ENCODE data around the gene ACIN1.

Gene ACIN1

DNA sequence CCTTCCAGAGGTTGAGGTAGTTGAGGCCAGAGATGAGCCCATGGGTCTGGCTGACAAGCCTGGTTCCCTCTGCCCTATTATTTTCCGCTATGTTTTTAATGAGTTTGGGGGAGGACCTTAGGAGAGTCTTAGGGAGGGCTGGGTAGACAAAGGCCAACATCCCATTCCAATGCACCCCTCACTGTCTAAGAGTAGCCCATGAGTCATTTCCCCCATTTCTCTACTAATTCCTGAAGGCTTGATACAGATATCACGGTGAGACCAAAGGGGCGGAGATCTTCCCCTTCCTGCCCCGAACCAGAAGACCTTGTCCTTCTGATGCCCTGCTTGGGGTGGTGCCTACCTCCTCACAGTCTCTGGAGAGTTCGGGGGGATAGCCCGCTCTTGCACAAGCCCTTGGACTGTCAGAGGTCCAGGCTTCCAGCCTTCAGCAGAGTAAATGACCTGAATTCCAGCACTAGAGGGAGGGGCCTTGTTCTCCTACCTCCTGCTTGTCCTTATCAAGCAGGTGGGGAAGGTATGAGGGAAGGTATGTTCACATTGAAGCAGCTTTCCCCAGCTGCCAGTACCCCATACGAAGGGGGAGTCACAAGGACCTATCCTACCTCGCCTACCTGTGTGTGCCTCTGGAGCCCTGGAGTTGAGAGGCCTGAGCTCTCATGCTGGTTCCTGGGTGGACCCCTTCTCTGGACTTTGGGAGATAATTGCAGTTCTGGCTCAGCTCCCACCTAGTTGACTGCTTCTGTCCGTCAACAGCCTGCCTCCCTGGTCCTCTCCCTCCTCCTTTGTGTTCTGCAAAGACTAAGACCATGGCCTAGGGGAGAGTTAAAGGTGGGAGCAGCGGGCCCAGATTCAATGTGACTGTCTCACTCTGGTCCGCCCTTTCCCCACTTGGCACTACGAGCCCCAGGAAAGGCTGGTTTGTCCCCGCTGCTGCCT is 49.2 kb downstream of the ACIN1 start:
- TF ChIP-seq, protein P1, sequence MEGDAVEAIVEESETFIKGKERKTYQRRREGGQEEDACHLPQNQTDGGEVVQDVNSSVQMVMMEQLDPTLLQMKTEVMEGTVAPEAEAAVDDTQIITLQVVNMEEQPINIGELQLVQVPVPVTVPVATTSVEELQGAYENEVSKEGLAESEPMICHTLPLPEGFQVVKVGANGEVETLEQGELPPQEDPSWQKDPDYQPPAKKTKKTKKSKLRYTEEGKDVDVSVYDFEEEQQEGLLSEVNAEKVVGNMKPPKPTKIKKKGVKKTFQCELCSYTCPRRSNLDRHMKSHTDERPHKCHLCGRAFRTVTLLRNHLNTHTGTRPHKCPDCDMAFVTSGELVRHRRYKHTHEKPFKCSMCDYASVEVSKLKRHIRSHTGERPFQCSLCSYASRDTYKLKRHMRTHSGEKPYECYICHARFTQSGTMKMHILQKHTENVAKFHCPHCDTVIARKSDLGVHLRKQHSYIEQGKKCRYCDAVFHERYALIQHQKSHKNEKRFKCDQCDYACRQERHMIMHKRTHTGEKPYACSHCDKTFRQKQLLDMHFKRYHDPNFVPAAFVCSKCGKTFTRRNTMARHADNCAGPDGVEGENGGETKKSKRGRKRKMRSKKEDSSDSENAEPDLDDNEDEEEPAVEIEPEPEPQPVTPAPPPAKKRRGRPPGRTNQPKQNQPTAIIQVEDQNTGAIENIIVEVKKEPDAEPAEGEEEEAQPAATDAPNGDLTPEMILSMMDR (IDR thresholded peaks at IDR 0.05; ENCODE audit: insufficient read depth, low read length): no peak
- TF ChIP-seq, protein P2, sequence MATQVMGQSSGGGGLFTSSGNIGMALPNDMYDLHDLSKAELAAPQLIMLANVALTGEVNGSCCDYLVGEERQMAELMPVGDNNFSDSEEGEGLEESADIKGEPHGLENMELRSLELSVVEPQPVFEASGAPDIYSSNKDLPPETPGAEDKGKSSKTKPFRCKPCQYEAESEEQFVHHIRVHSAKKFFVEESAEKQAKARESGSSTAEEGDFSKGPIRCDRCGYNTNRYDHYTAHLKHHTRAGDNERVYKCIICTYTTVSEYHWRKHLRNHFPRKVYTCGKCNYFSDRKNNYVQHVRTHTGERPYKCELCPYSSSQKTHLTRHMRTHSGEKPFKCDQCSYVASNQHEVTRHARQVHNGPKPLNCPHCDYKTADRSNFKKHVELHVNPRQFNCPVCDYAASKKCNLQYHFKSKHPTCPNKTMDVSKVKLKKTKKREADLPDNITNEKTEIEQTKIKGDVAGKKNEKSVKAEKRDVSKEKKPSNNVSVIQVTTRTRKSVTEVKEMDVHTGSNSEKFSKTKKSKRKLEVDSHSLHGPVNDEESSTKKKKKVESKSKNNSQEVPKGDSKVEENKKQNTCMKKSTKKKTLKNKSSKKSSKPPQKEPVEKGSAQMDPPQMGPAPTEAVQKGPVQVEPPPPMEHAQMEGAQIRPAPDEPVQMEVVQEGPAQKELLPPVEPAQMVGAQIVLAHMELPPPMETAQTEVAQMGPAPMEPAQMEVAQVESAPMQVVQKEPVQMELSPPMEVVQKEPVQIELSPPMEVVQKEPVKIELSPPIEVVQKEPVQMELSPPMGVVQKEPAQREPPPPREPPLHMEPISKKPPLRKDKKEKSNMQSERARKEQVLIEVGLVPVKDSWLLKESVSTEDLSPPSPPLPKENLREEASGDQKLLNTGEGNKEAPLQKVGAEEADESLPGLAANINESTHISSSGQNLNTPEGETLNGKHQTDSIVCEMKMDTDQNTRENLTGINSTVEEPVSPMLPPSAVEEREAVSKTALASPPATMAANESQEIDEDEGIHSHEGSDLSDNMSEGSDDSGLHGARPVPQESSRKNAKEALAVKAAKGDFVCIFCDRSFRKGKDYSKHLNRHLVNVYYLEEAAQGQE (IDR thresholded peaks at IDR 0.05; ENCODE audit: insufficient replicate concordance, low read depth): no peak
- DNase-seq (ENCODE audit: low read depth in 1 of 2, low spot score in 1 of 2): no peak
- Histone ChIP-seq H3K4me3 (replicated peaks; ENCODE audit: insufficient read depth, low read length) (no peak overlapping the region), H3K27me3 (ENCODE audit: insufficient read depth, poor library complexity, severe bottlenecking) (no peaks in the 10 kb centered on the region), H3K27ac (replicated peaks) (no peak overlapping the region)

DNA sequence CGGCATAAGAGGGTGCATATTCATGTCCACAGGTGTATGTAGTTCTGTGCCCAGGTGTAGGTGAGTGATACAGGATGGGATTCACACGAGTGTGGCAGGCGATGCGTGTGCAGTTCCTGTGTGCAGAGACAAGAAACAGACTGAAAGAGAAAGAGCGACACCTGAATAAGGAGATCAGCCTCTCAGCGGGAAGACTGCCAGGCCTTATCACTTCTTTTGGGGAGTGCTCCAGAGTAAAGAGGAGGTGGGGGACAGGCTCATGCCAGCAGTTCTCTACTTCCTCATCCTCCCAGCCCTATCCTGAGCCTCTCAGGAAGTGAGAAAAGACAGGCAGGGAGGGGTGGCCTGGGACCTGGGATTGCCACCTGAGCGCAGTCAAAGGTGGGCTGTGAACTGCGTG is 50.1 kb downstream of the ACIN1 start:
- Histone ChIP-seq H3K4me3 (replicated peaks; ENCODE audit: insufficient read depth, low read length) (no peak overlapping the region), H3K27me3 (ENCODE audit: insufficient read depth, poor library complexity, severe bottlenecking) (no peaks in the 10 kb centered on the region), H3K27ac (replicated peaks) (no peak overlapping the region)
- DNase-seq (ENCODE audit: low read depth in 1 of 2, low spot score in 1 of 2): no peak
- no peak for TF ChIP-seq SPI1 (IDR thresholded peaks at IDR 0.05; ENCODE audit: borderline replicate concordance, low read depth)
- no peak for TF ChIP-seq GABPA (IDR thresholded peaks at IDR 0.05; ENCODE audit: low read depth)
- no peak for TF ChIP-seq POLR2AphosphoS5 (IDR thresholded peaks at IDR 0.05; ENCODE audit: low read depth)
- TF ChIP-seq, protein P2 (IDR thresholded peaks at IDR 0.05; ENCODE audit: insufficient replicate concordance, low read depth): no peak
- TF ChIP-seq, protein P1 (IDR thresholded peaks at IDR 0.05; ENCODE audit: insufficient read depth, low read length): no peak

DNA sequence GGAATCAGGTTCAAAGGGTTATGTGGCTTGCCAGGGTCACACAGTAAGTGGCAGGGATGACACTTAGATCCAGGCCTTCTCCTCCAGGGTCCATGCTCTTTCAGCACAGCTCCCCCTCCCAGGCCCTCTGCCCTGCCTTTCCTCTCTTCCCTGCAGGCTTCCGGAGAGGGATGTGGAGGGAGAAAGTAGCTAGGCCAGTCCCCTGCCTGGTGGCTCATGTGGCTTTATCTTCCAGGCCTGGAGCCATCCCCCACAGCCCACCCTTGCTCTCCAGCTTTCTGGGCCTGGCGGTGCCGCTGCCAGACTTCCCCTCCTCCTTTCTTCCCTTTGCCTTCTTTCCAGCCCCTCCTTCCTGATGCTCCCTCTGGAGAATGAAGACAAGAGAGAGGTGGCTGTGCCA is 51.2 kb downstream of the ACIN1 start:
- Histone ChIP-seq H3K27me3 (ENCODE audit: insufficient read depth, poor library complexity, severe bottlenecking) (no peaks in the 10 kb centered on the region), H3K4me3 (replicated peaks; ENCODE audit: insufficient read depth, low read length) (no peak overlapping the region), H3K27ac (replicated peaks) (no peak overlapping the region)
- TF ChIP-seq GABPA (IDR thresholded peaks at IDR 0.05; ENCODE audit: low read depth) (no peak), POLR2AphosphoS5 (IDR thresholded peaks at IDR 0.05; ENCODE audit: low read depth) (no peak), SPI1 (IDR thresholded peaks at IDR 0.05; ENCODE audit: borderline replicate concordance, low read depth) (no peak)
- TF ChIP-seq, protein P2 (IDR thresholded peaks at IDR 0.05; ENCODE audit: insufficient replicate concordance, low read depth): no peak
- TF ChIP-seq, protein P1 (IDR thresholded peaks at IDR 0.05; ENCODE audit: insufficient read depth, low read length): no peak
- DNase-seq (ENCODE audit: low read depth in 1 of 2, low spot score in 1 of 2): no peak
